ENCODE results near the gene GP9.

The GP9 gene

DNA sequence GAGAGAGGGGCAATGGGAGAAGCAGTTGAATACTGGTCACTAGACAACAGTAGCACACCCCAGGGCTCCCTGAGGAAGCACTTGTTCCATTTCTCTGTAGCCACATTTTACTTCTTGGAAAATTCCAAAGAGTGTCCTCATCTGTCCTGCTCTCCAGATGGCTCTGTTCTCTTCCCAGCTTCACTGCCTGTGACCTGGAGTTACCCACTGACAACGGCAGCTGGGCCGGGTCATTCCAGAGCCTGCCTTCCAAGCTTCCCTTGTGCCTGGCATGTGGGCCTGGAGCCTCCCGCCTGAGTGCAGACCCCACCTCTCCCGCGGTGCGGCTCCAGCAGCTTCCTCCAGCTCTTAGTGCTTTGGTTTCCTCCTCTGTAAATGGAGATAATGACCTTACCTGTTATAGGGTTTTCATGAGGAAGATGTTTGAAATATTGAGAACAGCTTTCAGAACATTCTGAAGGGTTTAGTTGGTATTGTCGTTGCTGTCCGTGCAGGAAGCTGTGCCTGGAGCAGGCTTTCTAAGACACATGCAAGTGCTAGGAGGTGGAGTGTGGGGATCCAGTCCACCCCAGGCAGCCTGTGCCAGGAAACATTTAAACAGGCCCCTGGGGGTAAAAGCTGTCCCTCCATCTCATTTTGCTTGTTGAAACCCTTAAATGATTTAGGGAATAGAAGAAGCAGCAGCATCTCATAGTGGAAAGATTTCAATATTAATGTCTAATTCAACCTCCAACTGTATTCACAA is 34.7 kb upstream of the GP9 start:
- no peak overlapping the region for H3K27ac ChIP-seq
- H3K4me3 ChIP-seq (ENCODE audit: low read depth, low read length), result no peak overlapping the region
- in situ Hi-C loops (cut with HindIII; ENCODE audit: low pct_ligation_motif_present, low sequenced_read_pairs), result no loop called here
- no peaks in the 10 kb centered on the region for H3K27me3 ChIP-seq (replicated peaks)
- TF ChIP-seq, protein P1, sequence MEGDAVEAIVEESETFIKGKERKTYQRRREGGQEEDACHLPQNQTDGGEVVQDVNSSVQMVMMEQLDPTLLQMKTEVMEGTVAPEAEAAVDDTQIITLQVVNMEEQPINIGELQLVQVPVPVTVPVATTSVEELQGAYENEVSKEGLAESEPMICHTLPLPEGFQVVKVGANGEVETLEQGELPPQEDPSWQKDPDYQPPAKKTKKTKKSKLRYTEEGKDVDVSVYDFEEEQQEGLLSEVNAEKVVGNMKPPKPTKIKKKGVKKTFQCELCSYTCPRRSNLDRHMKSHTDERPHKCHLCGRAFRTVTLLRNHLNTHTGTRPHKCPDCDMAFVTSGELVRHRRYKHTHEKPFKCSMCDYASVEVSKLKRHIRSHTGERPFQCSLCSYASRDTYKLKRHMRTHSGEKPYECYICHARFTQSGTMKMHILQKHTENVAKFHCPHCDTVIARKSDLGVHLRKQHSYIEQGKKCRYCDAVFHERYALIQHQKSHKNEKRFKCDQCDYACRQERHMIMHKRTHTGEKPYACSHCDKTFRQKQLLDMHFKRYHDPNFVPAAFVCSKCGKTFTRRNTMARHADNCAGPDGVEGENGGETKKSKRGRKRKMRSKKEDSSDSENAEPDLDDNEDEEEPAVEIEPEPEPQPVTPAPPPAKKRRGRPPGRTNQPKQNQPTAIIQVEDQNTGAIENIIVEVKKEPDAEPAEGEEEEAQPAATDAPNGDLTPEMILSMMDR (IDR thresholded peaks at IDR 0.05; ENCODE audit: low read depth, low read length, missing control alignments), result no peak
- H3K36me3 ChIP-seq (replicated peaks), result no peaks in the 10 kb centered on the region
- no peak for DNase-seq

DNA sequence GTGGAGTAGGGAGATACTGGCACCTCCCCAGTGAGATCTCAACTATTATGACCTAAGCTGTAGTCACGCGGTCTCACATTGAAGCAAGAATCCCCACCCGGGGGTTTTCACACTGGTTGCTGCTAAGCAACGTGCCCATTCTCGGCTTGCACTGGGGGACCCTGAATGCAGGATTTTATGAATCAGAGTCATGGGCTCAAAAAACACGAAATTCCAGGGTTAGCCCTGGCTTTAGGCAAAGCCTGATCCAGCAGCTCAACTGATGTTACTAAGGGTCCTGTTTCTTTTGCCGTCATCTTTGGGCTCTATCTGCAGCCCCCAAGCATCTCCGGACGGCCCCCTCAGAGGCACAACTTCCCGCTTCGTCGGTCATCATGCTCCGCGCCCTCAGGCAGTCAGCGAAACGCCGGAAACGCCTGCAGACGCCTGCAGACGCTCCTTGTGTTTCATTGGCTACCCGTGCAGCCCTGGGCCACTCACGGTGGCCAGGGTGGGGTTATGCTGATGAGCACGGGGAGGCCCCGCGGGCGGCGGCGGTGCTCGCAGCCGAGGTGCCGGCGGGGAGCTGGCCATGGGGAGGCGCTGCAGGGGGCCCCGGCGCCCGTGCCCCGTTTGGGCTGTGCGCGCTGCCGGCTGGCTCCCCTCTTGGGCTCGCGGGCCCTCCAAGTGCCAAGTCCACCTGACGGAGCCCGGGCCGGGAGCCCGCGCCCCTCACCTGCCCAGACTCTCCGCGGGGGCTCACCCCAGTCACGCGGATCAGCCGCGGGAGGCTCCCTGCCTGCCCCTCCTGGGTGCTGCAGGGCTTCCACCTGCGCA is 33.6 kb upstream of the GP9 start:
- no peaks in the 10 kb centered on the region for H3K36me3 ChIP-seq (replicated peaks)
- DNase-seq, result peak; percentile 77
- TF ChIP-seq, protein P1 (IDR thresholded peaks at IDR 0.05; ENCODE audit: low read depth, low read length, missing control alignments), result peak; percentile 33
- H3K27ac ChIP-seq, result no peak overlapping the region
- no peaks in the 10 kb centered on the region for H3K27me3 ChIP-seq (replicated peaks)
- in situ Hi-C loops (cut with HindIII; ENCODE audit: low pct_ligation_motif_present, low sequenced_read_pairs), result no loop called here
- peak overlapping the region; percentile 46 for H3K4me3 ChIP-seq (ENCODE audit: low read depth, low read length)

DNA sequence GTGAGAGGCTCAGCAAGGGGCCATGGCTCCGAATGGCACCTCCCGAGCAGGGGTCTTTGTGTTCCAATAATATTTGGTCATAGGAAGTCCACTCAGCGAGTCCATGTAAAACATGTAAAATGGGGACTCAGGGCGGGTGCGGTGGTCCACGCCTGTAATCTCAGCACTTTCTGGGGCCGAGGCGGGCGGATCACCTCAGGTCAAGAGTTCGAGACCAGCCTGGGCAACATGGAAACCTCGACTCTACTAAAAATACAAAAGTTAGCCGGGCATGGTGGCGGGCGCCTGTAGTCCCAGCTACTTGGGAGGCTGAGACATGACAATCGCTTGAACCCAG is 33.1 kb upstream of the GP9 start:
- TF ChIP-seq, protein P1 (IDR thresholded peaks at IDR 0.05; ENCODE audit: low read depth, low read length, missing control alignments), result no peak
- no peaks in the 10 kb centered on the region for H3K27me3 ChIP-seq (replicated peaks)
- no peak overlapping the region for H3K27ac ChIP-seq
- in situ Hi-C loops (cut with HindIII; ENCODE audit: low pct_ligation_motif_present, low sequenced_read_pairs), result no loop called here
- peak overlapping the region; percentile 46 for H3K4me3 ChIP-seq (ENCODE audit: low read depth, low read length)
- H3K36me3 ChIP-seq (replicated peaks), result no peaks in the 10 kb centered on the region
- no peak for DNase-seq

DNA sequence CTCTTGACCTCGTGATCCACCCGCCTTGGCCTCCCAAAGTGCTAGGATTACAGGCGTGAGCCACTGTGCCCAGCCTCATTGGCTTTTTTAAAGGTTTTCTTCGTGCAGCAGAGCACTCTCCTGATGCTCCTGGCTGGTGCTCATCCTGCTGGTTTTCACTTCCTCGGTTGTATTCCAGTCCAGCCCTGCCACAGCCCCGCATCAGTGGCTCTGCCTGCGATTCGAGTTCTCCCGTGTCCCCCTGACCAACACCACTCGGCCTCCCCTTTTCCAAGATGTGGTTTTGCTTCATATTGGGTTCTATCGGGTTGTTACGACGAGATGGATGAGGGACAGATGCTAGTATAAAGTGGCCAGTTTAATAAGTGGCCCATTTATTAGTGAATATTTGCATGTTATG is 31.7 kb upstream of the GP9 start:
- in situ Hi-C loops (cut with HindIII; ENCODE audit: low pct_ligation_motif_present, low sequenced_read_pairs), result no loop called here
- Histone ChIP-seq H3K27ac (no peak overlapping the region), H3K4me3 (ENCODE audit: low read depth, low read length) (no peak overlapping the region), H3K36me3 (replicated peaks) (no peaks in the 10 kb centered on the region), H3K27me3 (replicated peaks) (no peaks in the 10 kb centered on the region)
- DNase-seq, result no peak
- TF ChIP-seq, protein P1 (IDR thresholded peaks at IDR 0.05; ENCODE audit: low read depth, low read length, missing control alignments), result no peak

DNA sequence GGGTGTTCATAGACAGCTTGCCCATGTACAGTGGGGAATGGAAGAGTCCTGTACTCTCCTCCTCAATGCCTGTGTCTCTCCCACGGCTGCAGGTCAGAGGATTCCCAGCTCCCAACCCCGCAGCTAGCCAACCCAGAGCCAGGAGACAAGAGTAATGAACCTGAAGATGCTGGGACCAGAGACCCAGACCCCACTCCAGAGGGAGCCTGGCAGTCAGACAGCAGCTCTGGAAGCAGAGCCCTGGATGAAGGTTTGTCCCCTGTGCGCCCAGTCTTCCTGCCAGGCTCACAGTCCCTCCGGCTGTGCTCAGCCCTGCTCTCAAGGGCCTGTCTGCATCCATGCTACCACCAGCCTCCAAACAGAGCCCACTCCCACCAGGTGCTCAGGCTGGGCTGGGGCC is 30.0 kb upstream of the GP9 start:
- Histone ChIP-seq H3K27me3 (replicated peaks) (no peaks in the 10 kb centered on the region), H3K36me3 (replicated peaks) (no peaks in the 10 kb centered on the region), H3K4me3 (ENCODE audit: low read depth, low read length) (no peak overlapping the region), H3K27ac (no peak overlapping the region)
- TF ChIP-seq, protein P1 (IDR thresholded peaks at IDR 0.05; ENCODE audit: low read depth, low read length, missing control alignments), result no peak
- in situ Hi-C loops (cut with HindIII; ENCODE audit: low pct_ligation_motif_present, low sequenced_read_pairs), result no loop called here
- DNase-seq, result no peak
